MCF 10A (cell line): ENCODE measurements around the gene ITIH2. TPM values are rescaled to one million over a fixed set of nuclear protein-coding genes. Genes with fewer than 3 reads are reported as not detected.

Experiments used
- BruUV-seq: library from RNA; stranded (reverse); fragments of 400-500 nt; replicated peaks from 2 replicates; lab custom pipeline; 2021; lab: Mats Ljungman, UMichigan
- CTCF ChIA-PET: fragments of 300-600 bp; sonication (Branson Sonifier 250); formaldehyde crosslinking; extraction: SDS; loops from one replicate; lab custom pipeline; 2021; ENCODE audit warnings: antibody characterized with exemption, inconsistent platforms; lab: Yijun Ruan, JAX
- POLR2A ChIA-PET: fragments of 300-600, 350-650 bp; sonication (Branson Sonifier 250); formaldehyde crosslinking; extraction: SDS; loops from one replicate; lab custom pipeline; 2020; ENCODE audit warnings: antibody characterized with exemption, inconsistent platforms; lab: Yijun Ruan, JAX
- DNase-seq: peaks from one replicate; pipeline ENCODE4 v3.0.0-alpha.2; 2018; ENCODE audit not compliant: unreplicated experiment
- H3K27ac Mint-ChIP-seq: one replicate; pipeline ENCODE4 v1.8.0; 2022; ENCODE audit warnings: mild to moderate bottlenecking, low read depth, mixed read lengths; ENCODE audit not compliant: unreplicated experiment
- H3K27me3 Mint-ChIP-seq: one replicate; pipeline ENCODE4 v1.8.0; 2022; ENCODE audit warnings: mixed read lengths; ENCODE audit not compliant: insufficient read depth, unreplicated experiment
- H3K36me3 Mint-ChIP-seq: one replicate; pipeline ENCODE4 v1.8.0; 2022; ENCODE audit warnings: mild to moderate bottlenecking, moderate library complexity, mixed read lengths; ENCODE audit not compliant: insufficient read depth, unreplicated experiment
- H3K4me1 Mint-ChIP-seq: one replicate; pipeline ENCODE4 v1.8.0; 2022; ENCODE audit warnings: mixed read lengths; ENCODE audit not compliant: insufficient read depth, unreplicated experiment
- H3K4me3 Mint-ChIP-seq: one replicate; pipeline ENCODE4 v1.8.0; 2022; ENCODE audit warnings: mild to moderate bottlenecking, moderate library complexity, mixed read lengths; ENCODE audit not compliant: unreplicated experiment
- H3K9me3 Mint-ChIP-seq: one replicate; pipeline ENCODE4 v1.8.0; 2022; ENCODE audit warnings: mixed read lengths; ENCODE audit not compliant: unreplicated experiment
- CTCF ChIP-seq: fragments of 200-600 bp; IDR thresholded peaks from one replicate; pipeline ENCODE4 v1.8.0; 2022; ENCODE audit warnings: antibody characterized with exemption, mild to moderate bottlenecking; ENCODE audit not compliant: unreplicated experiment
- intact Hi-C: fragments of 100-400 bp; cut with micrococcal nuclease; formaldehyde crosslinking; loops from 2 replicates; pipeline ENCODE4 v1.14.1; 2022
- total RNA-seq: library from RNA; stranded (reverse); gene quantifications from 2 replicates; pipeline ENCODE4 v1.2.3, GENCODE V29; 2022

ITIH2 gene
- total RNA-seq, 1 experiment from 2014 or later: not detected

- Mint-ChIP-seq H3K4me1 (peaks cover 37% of the 10 kb centered on the region), H3K27ac (no peak overlapping the region), H3K27me3 (no peaks in the 10 kb centered on the region), H3K9me3 (no peaks in the 10 kb centered on the region), H3K4me3 (no peak overlapping the region), H3K36me3 (peaks cover 30% of the 10 kb centered on the region)
- peak; percentile 18 for DNase-seq
- ChIA-PET CTCF (interaction anchor here (1.1 to 1.4 kb wide), 3 partner anchors 30 to 262 kb away, joined by 3 to 11 read pairs (median 7); no protein-coding TSS in a partner anchor), POLR2A (interaction anchor here (0.6 to 3.5 kb wide), 33 partner anchors 8 to 1836 kb away, joined by 3 to 129 read pairs (median 4); partner anchors contain the start of gene TAF3)
- TSS peak; percentile 59 for BruUV-seq
- TF ChIP-seq CTCF: no peak
- intact Hi-C loops: no loop called here
Measured at GRCh38 chr10:7787150-7787856, 84.2 kb downstream of the ITIH2 start.

- no TSS peak for BruUV-seq
- POLR2A ChIA-PET: interaction anchor here (0.5 to 3.5 kb wide), 42 partner anchors 9 to 1837 kb away, joined by 3 to 129 read pairs (median 4); partner anchors contain the start of gene TAF3
- DNase-seq: peak; percentile 97
- CTCF ChIA-PET: interaction anchor here (0.7 to 1.4 kb wide), 4 partner anchors 29 to 329 kb away, joined by 3 to 11 read pairs (median 5); no protein-coding TSS in a partner anchor
- TF ChIP-seq CTCF: no peak
- H3K4me3 Mint-ChIP-seq: no peak within 1 kb of the TSS
- intact Hi-C loops: loop anchor here (1.0 kb wide), 1 partner anchor 30 kb away; the partner anchor contains the start of gene TAF3
- no peak within 1 kb of the TSS for H3K27ac Mint-ChIP-seq
- no peaks in the 10 kb centered on the region for H3K9me3 Mint-ChIP-seq
- peaks cover 43% of the 10 kb centered on the region for H3K4me1 Mint-ChIP-seq
- peaks cover 28% of the 10 kb centered on the region for H3K36me3 Mint-ChIP-seq
- no peaks in the 10 kb centered on the region for H3K27me3 Mint-ChIP-seq
Measured at GRCh38 chr10:7787857-7788638, 84.9 kb downstream of the ITIH2 start, which contains the start of the genes ATP5F1C and KIN. ATP5F1C (plus strand) TSS chr10:7788177; CDS start chr10:7788208, 31 bp downstream. KIN (minus strand) TSS chr10:7787993; CDS start chr10:7787933, 60 bp downstream.

GRCh38 chr10:7788639-7789286 lies 85.6 kb downstream of the ITIH2 start:
- H3K4me3 Mint-ChIP-seq: no peak overlapping the region
- ChIA-PET POLR2A (interaction anchor here (0.5 to 3.5 kb wide), 31 partner anchors 9 to 1467 kb away, joined by 3 to 129 read pairs (median 3); partner anchors contain the start of gene TAF3), CTCF (interaction anchor here (0.7 to 1.2 kb wide), 4 partner anchors 28 to 330 kb away, joined by 3 read pairs; no protein-coding TSS in a partner anchor)
- peaks cover 37% of the 10 kb centered on the region for H3K4me1 Mint-ChIP-seq
- H3K27me3 Mint-ChIP-seq: no peaks in the 10 kb centered on the region
- H3K27ac Mint-ChIP-seq: no peak overlapping the region
- DNase-seq: peak; percentile 65
- peaks cover 29% of the 10 kb centered on the region for H3K36me3 Mint-ChIP-seq
- intact Hi-C loops: loop anchor here (1.0 kb wide), 1 partner anchor 30 kb away; the partner anchor contains the start of gene TAF3
- BruUV-seq: TSS peak; percentile 37
- no peak for TF ChIP-seq CTCF
- no peaks in the 10 kb centered on the region for H3K9me3 Mint-ChIP-seq
